Suppressor macrophage (primary cell): ENCODE results near the gene PCDH15.

Experiments
- DNase-seq, 4 experiments: peaks; one replicate each; pipeline ENCODE4 v3.0.0-alpha.2; 2020 to 2022

The PCDH15 gene

DNA sequence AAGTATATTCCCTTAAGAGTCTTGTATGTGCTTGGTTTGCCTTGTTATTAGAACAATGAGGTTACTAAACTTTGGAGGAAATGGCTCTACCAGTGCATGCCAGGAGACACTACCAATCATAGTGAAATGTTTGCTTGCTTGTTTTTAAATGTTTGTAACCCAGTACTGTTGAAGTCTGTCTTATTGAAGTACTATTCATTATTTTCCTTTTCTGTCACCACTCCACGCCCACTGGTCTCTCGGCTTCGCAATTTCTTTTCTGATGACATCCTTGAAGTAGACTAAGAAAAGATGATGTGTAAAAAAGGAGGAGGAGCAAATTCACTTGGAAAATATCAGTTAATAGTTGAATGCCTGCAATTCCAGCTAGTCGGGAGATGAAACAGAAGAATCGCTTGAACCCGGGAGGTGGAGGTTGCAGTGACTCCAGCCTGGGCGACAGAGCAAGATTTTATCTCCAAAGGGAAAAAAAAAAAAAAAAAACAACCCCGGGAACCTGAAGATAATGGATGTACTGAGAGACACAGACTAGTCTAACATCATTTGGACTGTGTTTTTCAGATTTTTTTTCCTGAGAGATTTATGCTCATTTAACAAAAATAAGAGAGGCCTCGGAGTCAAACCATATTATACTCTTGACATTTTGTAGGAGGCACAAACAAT lies 959.4 kb downstream of the PCDH15 start:
- no peak for DNase-seq

GRCh38 chr10:53840653-53841052 lies 960.4 kb downstream of the PCDH15 start:
- DNase-seq: no peak

GRCh38 chr10:53839440-53840039 lies 961.5 kb downstream of the PCDH15 start:
- peak in 3 of 4 experiments; percentile 21 to 22 (median 22) for DNase-seq

DNA sequence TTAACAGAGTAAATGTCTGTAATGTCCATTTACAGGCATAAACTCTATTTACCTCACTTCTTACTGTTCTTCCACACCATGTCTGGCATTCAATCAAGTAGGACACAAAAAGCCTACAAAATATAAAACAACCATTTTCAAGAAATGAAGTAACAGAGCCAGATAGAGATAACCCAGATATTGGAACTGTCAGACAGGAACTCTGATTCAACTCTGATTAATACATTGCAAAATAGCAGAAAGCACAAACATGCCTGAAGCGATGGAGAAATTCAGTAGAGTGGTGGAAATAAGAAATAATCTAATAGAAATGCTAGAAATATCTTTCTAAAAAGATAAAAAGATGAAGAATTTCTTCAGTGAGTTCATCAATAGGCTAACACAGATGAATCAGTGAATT lies 964.4 kb downstream of the PCDH15 start:
- DNase-seq: no peak

DNA sequence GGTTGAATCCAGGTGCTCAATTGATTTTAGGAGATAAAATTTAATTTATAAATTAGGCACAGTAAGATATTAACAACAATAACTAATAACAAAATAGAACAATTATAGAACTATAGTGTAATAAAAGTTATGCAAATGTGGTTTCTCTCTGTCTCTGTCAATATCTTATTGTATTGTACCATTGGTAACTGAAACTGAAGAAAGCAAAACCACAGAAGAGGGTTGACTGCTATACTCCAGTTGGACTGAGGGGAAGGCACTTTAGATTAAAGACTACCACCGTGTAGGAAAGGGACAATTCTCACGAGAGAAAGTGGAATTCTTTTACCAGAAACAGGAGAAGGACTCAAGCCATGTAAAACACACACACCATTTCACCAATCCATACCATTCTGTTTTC lies 967.1 kb downstream of the PCDH15 start:
- no peak for DNase-seq

- DNase-seq: no peak
These were observed 973.8 kb downstream of the PCDH15 start for GRCh38 chr10:53827261-53827660.

DNA sequence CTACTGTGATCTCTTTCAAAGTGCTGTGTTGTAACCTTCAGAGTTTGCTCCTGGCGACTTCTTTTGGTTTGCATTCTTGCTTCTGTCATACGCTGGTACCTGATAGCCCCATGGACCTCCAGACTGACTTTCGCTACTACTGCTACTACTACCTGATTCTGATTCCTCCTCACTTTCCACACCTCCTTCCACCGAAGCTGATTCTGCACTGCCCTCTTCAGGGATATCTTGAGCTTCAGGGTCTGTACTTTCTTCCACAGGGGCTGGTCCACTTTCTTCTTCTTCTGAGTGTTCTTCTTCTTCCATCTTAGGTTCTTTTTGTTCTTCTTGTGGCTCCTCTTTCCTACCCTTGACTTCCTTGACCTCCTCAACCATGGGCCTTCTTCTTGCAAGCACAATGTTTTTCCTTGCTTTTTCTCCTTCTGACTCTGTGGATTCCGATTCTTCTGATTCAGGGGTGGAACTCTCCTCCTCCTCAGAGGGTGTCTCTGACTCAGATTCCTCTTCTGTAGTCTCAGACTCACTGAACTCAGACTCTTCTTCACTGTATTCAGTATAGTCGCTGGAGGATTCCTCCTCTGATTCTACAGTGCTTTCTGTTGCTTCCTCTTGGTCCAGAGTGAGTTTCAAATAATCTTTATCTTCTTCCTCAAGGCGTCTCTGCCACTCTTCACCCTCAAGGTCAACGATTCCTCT lies 992.2 kb downstream of the PCDH15 start:
- no peak for DNase-seq

DNA sequence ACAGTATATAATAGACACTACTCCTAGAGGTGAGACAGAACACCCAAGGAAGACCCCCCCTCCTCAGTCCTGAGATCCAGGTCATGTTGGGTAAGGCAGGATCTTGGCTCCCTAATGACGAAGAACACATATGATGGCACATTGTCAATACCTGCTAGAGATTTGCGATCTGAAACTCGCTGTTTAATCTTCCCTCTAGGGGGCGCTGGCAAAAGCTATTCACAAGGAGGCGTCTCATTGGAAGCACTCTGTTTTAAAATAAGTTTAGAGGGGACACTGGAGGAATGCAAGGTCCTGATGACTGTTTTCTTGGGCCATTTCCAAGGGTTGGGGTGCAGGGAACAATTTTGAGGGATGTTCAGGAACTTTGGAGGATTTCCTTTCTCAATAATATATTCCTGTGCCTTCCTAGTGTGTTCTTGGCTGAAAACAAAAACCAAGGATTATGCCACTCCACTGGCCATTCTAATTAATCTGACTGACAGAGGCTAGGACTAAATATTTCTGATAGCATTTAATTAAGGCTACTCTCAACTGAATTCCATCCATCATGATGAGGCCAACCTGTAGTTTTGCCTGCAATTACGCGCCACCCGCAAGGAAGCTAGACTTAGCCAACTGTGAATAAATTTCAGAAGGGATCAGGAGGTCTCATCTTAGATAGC lies 1014.7 kb downstream of the PCDH15 start:
- DNase-seq: no peak

- no peak for DNase-seq
These were observed 1029.3 kb downstream of the PCDH15 start for GRCh38 chr10:53771701-53772100.

- DNase-seq: no peak
These were observed 1030.1 kb downstream of the PCDH15 start for GRCh38 chr10:53770903-53771302.

DNA sequence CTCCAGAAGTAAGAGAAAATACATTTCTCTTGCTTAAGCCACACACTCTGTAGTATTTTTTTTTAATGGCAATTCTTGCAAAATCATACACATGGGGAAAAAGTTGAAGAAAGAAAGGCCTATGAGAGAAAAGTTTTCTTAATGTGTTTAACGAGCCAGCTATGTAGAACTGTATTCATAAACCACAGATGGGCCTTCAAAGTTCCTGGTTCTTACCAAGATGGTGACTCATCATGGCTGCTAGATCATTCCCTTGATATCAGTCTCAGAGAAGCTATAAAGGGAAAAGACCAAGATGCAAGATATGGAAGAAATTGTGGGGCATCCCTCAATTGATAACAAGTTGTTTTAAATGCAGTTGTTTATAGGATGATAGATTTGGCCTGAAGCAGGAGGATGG lies 1035.7 kb downstream of the PCDH15 start:
- no peak for DNase-seq

DNA sequence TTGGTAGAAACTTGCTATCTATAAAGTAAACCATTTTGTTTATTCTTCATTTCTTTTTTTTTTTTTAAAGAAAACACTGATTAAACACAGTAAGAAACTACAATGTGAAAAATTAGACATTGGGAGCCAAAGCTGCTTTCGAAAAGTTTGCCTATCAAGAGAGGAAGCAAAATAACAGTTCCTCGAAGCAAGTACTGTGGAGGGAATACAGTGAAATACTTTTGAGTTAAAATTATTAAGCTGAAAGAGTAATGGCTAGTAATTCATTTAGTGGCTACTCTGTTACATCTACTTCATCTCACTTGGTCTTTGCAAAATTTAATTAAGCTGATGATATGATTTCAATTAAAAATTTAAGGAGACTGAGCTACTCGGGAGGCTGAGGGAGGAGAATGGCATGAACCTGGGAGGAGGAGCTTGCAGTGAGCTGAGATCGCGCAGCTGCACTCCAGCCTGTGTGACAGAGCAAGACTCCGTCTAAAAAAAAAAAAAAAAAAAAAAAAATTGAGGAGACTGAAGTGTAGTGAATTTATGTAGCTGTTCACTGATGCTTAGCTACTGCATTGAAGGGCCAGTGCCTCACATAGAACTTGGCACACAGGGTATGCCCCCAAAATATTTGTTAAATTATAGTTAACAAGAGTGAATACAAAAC lies 1046.3 kb downstream of the PCDH15 start:
- no peak for DNase-seq
